GOT3 (cell line): Measurements from ENCODE around the gene SLC35A4.
"Not testable (repeated sequence)": the region's sequence is repeated elsewhere in the genome, so short reads cannot be mapped to it uniquely, and the experiment has no call there.

ENCODE experiments used
- DNase-seq: peaks from one replicate; lab custom pipeline; 2025; ENCODE audit warnings: mixed read lengths; lab: John Stamatoyannopoulos, UW

SLC35A4 gene

GRCh38 chr5:140558542-140558941 is 6.1 kb upstream of the SLC35A4 start:
- DNase-seq: no peak

GRCh38 chr5:140560227-140560626 is 4.4 kb upstream of the SLC35A4 start:
- no peak for DNase-seq

- DNase-seq: no peak
Observed at GRCh38 chr5:140561753-140562523, 2.7 kb upstream of the SLC35A4 start.

GRCh38 chr5:140563596-140563995 is 1.0 kb upstream of the SLC35A4 start:
- DNase-seq: no peak

DNA sequence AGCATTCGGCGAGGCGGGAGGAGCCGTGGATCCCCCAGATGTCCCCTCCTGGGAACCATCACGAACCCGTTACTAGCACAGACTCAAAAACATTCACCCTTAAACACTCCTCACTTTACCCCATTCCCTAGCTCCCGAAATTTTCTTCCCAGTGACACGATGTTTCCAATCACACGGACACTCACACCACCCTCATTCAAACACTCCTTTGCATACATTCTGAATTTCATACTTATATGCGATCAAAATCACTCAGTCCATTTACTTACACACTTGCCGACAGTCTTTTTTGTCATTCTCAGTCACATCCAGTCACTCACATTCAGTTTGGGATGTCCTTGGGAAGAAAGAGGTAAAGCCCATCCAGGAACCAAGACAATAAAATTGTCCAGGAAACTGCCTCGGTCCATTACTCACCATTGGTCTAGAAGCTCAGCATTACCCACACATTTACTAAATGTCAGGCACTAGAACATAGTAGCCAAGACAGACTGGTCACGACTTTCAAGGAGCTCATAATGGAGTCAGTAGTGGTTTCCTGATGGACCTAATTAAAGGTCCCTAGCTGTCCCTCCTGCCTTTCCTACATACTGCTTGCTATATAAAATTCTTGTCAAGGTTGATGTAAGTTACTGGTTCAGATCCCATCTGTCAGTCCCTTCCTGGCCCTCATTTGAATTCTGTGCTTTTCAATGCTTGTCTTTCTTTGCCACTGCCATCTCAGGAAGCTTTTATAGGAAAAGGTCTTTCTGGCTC is 574 bp downstream of the SLC35A4 start:
- DNase-seq: no peak

GRCh38 chr5:140565780-140566095 is 1.1 kb downstream of the SLC35A4 start:
- no peak for DNase-seq

- DNase-seq: no peak
Observed at GRCh38 chr5:140566665-140567064, 2.0 kb downstream of the SLC35A4 start.

GRCh38 chr5:140567136-140567818 is 2.6 kb downstream of the SLC35A4 start:
- no peak for DNase-seq

GRCh38 chr5:140567871-140568270 is 3.2 kb downstream of the SLC35A4 start:
- DNase-seq: no peak

DNA sequence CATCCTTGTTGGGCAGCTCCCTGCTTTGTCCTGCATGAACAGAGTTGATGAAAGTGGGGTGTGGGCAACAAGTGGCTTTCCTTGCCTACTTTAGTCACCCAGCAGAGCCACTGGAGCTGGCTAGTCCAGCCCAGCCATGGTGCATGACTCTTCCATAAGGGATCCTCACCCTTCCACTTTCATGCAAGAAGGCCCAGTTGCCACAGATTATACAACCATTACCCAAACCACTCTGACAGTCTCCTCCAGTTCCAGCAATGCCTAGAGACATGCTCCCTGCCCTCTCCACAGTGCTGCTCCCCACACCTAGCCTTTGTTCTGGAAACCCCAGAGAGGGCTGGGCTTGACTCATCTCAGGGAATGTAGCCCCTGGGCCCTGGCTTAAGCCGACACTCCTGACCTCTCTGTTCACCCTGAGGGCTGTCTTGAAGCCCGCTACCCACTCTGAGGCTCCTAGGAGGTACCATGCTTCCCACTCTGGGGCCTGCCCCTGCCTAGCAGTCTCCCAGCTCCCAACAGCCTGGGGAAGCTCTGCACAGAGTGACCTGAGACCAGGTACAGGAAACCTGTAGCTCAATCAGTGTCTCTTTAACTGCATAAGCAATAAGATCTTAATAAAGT is 3.9 kb downstream of the SLC35A4 start:
- no peak for DNase-seq

DNA sequence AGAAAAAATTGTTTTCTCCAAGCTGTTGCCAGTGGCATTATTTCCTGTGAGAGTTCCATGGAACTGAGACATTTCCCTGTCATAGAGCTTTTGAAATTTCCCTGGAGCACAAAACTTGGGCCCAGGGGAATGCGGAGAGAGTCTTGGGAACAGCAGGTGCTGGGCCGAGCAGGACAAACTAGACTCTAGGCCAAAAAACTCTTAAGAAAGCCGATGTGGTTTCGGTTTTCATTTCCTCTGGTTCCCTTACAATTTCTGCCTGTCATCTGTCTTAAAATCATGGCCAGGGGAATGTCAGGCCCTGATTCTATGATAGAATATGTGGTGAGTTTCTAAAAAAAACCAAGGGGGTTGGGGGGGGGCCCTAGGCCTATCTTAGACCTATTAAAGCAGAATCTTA is 4.6 kb downstream of the SLC35A4 start:
- no peak for DNase-seq

- DNase-seq: no peak
Observed at GRCh38 chr5:140570058-140570457, 5.4 kb downstream of the SLC35A4 start.

DNA sequence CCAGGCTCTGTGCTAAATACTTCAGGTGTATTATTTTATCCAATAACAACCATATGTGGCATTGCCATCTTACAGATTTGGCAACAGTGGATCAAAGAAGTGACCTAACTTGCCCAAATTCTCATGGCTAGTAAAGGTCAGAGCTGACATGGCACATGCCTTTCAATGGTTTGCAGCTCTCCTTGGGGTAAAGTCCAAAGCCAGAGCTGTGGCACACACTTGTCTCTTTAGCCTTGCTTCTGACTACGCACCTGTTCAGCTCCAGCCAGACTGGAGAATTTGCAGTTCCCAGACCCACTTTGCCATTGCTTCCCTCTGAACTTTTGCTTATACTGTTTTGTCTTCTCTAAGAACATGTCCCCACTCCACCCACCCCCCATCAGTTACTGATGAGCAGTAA is 5.9 kb downstream of the SLC35A4 start:
- no peak for DNase-seq

DNA sequence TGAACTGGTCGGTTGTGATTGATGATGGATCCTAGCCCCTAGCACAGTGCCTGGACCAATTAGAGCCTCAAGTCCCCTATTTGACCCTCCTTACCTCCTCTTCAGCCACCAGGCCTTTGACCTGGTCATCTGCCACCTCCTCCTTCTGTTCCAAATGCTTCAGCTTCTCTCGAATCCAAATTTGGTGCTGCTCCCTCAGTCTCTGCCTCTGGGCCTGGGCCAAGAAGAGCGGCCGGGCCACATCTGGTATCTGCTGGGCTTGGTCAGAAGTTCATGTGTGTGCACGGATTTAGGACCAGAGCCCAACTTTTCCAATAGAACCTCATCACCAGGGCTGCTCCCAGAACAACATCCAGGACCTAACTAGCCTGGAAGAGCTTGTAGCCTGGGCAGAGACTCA is 6.5 kb downstream of the SLC35A4 start:
- no peak for DNase-seq

- DNase-seq: no peak
Observed at GRCh38 chr5:140573683-140574082, 9.1 kb downstream of the SLC35A4 start.

DNA sequence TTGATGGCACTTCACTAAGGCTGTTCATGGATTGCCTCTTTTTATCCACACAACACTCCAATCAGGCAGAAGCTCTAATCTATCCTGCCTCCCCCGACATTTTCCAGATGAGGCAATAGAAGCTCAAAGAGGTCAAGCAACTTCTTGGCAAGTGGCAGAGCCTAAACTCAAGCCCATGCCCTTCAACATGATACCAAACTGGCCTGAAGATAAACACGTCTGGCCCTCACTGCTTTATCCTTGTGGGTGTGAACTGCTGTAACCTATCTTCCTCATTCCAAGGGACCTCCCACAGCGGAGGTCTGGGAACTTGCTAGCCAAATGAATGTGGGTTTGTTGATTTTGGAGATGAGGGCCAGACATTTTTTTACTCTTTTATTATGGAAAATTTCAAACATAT is 9.5 kb downstream of the SLC35A4 start:
- no peak for DNase-seq

DNA sequence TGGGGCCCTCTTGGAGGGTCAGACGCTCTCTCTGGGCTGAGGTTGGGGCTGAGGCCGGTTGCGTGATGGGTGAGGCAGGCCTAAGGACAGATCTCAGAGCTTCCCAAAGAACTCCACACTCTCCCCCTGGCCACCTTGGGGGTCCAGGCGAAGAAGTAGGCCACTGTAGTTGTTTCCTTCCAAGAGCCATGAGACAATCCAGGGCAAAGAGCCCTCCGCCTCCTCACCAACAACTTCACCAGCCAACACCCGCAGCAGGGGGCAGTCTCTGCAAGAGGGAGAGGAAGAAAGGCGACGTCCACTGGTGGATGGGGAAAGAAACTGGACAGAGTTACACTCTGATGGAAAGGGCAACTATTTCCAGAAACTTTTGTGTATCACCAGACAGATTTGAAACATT is 10.7 kb downstream of the SLC35A4 start:
- DNase-seq: no peak

DNA sequence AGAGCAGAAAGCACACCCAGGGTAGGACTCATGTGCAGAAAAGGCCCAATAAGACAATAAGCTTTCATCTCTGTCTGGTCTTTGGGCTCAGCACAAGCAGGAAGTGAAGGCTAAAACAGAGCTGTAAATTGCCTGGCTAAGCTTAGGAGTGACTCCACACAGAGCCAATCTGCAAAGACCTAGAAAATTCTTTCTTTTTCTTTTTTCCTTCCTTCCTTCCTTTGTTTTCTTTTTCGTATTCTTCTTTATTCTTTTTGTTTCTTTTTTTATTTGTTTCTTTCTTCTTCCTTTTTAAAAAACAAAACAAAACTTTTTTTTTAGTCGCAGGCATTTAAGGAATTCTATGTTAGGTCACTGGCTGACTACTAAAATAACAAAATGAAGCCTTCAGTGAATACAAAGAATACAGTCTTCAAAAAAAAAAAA is 12.2 kb downstream of the SLC35A4 start:
- no peak for DNase-seq

DNA sequence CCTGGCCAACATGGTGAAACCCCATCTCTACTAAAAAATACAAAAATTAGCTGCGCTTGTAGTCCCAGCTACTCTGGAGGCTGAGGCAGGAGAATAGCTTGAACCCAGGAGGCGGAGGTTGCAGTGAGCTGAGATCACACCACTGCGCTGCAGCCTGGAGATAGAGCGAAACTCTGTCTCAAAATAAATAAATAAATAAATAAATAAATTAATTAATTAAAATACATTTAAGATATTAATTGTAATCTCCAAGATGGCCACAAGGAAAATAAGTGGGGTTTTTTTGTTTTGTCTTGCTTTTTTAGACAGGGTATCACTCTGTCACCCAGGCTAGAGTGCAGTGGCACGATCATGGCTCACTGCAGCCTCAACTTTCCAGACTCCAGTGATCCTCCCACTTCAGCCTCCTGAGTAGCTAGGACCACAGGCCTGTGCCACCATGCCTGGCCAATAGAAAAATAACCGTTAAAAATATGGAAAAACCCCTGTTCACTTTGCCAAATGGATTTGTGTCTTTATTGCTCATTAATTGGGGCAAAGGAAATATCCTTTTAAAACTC is 14.6 kb downstream of the SLC35A4 start:
- DNase-seq: not testable (repeated sequence)

DNA sequence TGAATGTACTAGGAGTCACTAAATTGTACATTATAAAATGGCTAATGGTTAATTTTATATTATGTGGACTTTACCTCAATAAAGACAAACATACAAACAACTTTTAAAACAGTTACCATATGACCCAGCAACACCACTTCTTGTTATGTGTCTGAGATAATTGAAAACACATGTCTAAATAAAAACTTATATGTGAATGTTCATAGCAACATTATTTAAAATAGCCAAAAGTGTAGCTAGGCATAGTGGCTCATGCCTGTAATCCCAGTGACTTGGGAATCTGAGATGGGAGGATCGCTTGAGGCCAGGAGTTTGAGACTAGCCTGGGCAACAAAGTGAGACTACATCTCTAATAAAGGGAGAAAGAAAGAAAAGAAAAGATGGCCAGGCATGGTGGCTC is 22.9 kb downstream of the SLC35A4 start:
- no peak for DNase-seq

- DNase-seq: no peak
Observed at GRCh38 chr5:140588311-140589070, 23.9 kb downstream of the SLC35A4 start.

DNA sequence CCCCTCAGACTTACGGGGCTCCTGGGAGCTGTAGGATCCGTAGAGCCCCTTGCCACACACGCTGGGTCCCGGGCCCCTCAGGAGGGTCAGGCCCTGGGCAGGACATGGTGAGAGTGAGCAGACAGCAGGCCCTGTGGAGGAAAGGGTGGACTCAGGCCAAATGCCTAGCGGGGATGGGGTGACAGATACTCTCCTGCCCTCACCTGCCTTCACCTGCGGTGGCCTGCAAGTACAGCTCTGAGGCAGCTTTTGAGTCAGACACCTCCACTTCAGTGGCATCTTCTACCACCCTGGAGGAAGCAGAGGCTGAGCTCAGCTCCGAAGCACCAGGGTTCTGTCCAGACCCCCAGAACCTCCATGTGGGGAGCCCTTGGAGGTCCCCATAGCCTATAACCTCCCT is 26.2 kb downstream of the SLC35A4 start:
- DNase-seq: no peak
